GM12878 (cell line): ENCODE data around the gene BRD1. TPM values are rescaled to one million over a fixed set of nuclear protein-coding genes. Genes with fewer than 3 reads are reported as not detected.

ENCODE experiments used
- BCL11A ChIP-seq: IDR thresholded peaks from 2 replicates; pipeline ENCODE4 v1.6.1; 2011; ENCODE audit warnings: low read depth, low read length
- BMI1 ChIP-seq: fragments of 450-650 bp; IDR thresholded peaks from 2 replicates; pipeline ENCODE4 v1.6.1; 2016; ENCODE audit warnings: mild to moderate bottlenecking, moderate library complexity, borderline replicate concordance
- EP300 ChIP-seq, 2 experiments: fragments of 150-350 bp in 1 of 2; IDR thresholded peaks; 2 replicates each; pipeline ENCODE4 v1.6.1; 2011 to 2012; ENCODE audit warnings: low read depth in 2 of 2, low read length in 2 of 2, borderline replicate concordance in 1 of 2, improper control_type of control experiment in 1 of 2, inconsistent platforms in 1 of 2; ENCODE audit not compliant: control insufficient read depth in 1 of 2
- ETV6 ChIP-seq, 2 experiments: fragments of 450-650 bp in 1 of 2; IDR thresholded peaks in 1 of 2; conservative IDR thresholded peaks in 1 of 2; 2 replicates each; pipeline ENCODE4 v1.6.1; 2014; ENCODE audit warnings: antibody characterized with exemption in 1 of 2, borderline replicate concordance in 1 of 2, low read depth in 1 of 2, mild to moderate bottlenecking in 1 of 2, moderate library complexity in 1 of 2
- FOXM1 ChIP-seq: IDR thresholded peaks from 2 replicates; pipeline ENCODE4 v1.6.1; 2012; ENCODE audit warnings: low read depth, mild to moderate bottlenecking, inconsistent platforms, low read length, moderate library complexity
- JUND ChIP-seq: IDR thresholded peaks from 2 replicates; pipeline ENCODE4 v1.6.1; 2012; ENCODE audit warnings: low read depth, mild to moderate bottlenecking, low read length, improper control_type of control experiment, moderate library complexity
- MEF2B ChIP-seq: fragments of 450-650 bp; IDR thresholded peaks from 2 replicates; pipeline ENCODE4 v1.6.1; 2018; ENCODE audit warnings: mild to moderate bottlenecking, moderate library complexity; ENCODE audit not compliant: partially characterized antibody, poor library complexity, severe bottlenecking
- MTA2 ChIP-seq: fragments of 450-650 bp; IDR thresholded peaks from 2 replicates; pipeline ENCODE4 v1.6.1; 2016; ENCODE audit warnings: low read depth, mild to moderate bottlenecking, moderate library complexity
- NFYB ChIP-seq: IDR thresholded peaks from 2 replicates; pipeline ENCODE4 v1.6.1; 2011; ENCODE audit warnings: low read depth, mild to moderate bottlenecking, low read length, improper control_type of control experiment, moderate library complexity; ENCODE audit not compliant: insufficient read depth
- NRF1 ChIP-seq: conservative IDR thresholded peaks from 2 replicates; pipeline ENCODE4 v1.6.1; 2011; ENCODE audit warnings: mild to moderate bottlenecking, low read depth, low read length, improper control_type of control experiment
- POLR2A ChIP-seq: IDR thresholded peaks from 2 replicates; pipeline ENCODE4 v1.6.1; 2011; ENCODE audit warnings: low read depth, mild to moderate bottlenecking, low read length
- RUNX3 ChIP-seq: IDR thresholded peaks from 2 replicates; pipeline ENCODE4 v1.6.1; 2012; ENCODE audit warnings: low read length, inconsistent platforms
- SMAD1 ChIP-seq: fragments of 450-650 bp; IDR thresholded peaks from 2 replicates; pipeline ENCODE4 v1.6.1; 2018; ENCODE audit warnings: mild to moderate bottlenecking, low read depth; ENCODE audit not compliant: partially characterized antibody
- SMARCA5 ChIP-seq: fragments of 450-650 bp; IDR thresholded peaks from 2 replicates; pipeline ENCODE4 v1.6.1; 2017; ENCODE audit warnings: mild to moderate bottlenecking
- SMC3 ChIP-seq: IDR thresholded peaks from 2 replicates; pipeline ENCODE4 v1.6.1; 2011; ENCODE audit warnings: low read length, improper control_type of control experiment, borderline replicate concordance
- STAT1 ChIP-seq: fragments of 450-650 bp; conservative IDR thresholded peaks from 2 replicates; pipeline ENCODE4 v1.6.1; 2014; ENCODE audit warnings: antibody characterized with exemption, mild to moderate bottlenecking
- STAT3 ChIP-seq: IDR thresholded peaks from 2 replicates; pipeline ENCODE4 v1.6.1; 2011; ENCODE audit warnings: low read depth, low read length, improper control_type of control experiment
- TCF7 ChIP-seq: IDR thresholded peaks from 2 replicates; pipeline ENCODE4 v1.6.1; 2014; ENCODE audit warnings: antibody characterized with exemption, borderline replicate concordance
- polyA plus RNA-seq, 11 experiments: library from polyadenylated mRNA; depleted of rRNA in 4 of 11; unstranded in 6 of 11; stranded (reverse) in 5 of 11; fragments of >200 nt; fragmentation: Nextera tagmentation in 4 of 11; fragmentation: Illumina TruSeq in 1 of 11; extraction: Ambion mirVana in 4 of 11; extraction: Trizol in 1 of 11; gene quantifications; 1 replicate in 1 of 11; 2 replicates in 10 of 11; pipeline versions ENCODE4 v1.2.1 to v1.2.3, GENCODE V29; 2011 to 2016; ENCODE audit warnings: inconsistent platforms in 2 of 11, missing spikeins in 2 of 11, low read depth in 1 of 11
- total RNA-seq, 4 experiments: library from RNA; depleted of rRNA in 3 of 4; stranded (reverse); fragments of >200 nt in 3 of 4; fragmentation: Illumina TruSeq in 1 of 4; extraction: Trizol in 1 of 4; gene quantifications; 2 replicates each; pipeline versions ENCODE4 v1.2.1 to v1.2.3, GENCODE V29; 2013 to 2021
- TF ChIP-seq, protein P1 (sequence below): IDR thresholded peaks from 2 replicates; pipeline ENCODE4 v1.6.1; 2011; ENCODE audit warnings: borderline replicate concordance, low read depth, mild to moderate bottlenecking, moderate library complexity, low read length; ENCODE audit not compliant: insufficient read depth, poor library complexity, severe bottlenecking
- TF ChIP-seq, protein P2 (sequence below): fragments of 450-650 bp; conservative IDR thresholded peaks from 2 replicates; pipeline ENCODE4 v1.6.1; 2017; ENCODE audit warnings: mild to moderate bottlenecking, moderate library complexity
- TF ChIP-seq, protein P3 (sequence below): IDR thresholded peaks from 2 replicates; pipeline ENCODE4 v1.6.1; 2011; ENCODE audit warnings: low read depth, mild to moderate bottlenecking, low read length, moderate library complexity, borderline replicate concordance; ENCODE audit errors: extremely low read depth
- TF ChIP-seq, protein P4 (sequence below): fragments of 450-650 bp; IDR thresholded peaks from 2 replicates; pipeline ENCODE4 v1.6.1; 2018; ENCODE audit warnings: borderline replicate concordance, mild to moderate bottlenecking; ENCODE audit not compliant: partially characterized antibody

The BRD1 gene
- total and polyA plus RNA-seq, 10 of the 15 experiments (the other 5 are each of a cell fraction or from before 2014, with no cell fraction given): 0.90 to 26.4 (median 7.1) TPM

DNA sequence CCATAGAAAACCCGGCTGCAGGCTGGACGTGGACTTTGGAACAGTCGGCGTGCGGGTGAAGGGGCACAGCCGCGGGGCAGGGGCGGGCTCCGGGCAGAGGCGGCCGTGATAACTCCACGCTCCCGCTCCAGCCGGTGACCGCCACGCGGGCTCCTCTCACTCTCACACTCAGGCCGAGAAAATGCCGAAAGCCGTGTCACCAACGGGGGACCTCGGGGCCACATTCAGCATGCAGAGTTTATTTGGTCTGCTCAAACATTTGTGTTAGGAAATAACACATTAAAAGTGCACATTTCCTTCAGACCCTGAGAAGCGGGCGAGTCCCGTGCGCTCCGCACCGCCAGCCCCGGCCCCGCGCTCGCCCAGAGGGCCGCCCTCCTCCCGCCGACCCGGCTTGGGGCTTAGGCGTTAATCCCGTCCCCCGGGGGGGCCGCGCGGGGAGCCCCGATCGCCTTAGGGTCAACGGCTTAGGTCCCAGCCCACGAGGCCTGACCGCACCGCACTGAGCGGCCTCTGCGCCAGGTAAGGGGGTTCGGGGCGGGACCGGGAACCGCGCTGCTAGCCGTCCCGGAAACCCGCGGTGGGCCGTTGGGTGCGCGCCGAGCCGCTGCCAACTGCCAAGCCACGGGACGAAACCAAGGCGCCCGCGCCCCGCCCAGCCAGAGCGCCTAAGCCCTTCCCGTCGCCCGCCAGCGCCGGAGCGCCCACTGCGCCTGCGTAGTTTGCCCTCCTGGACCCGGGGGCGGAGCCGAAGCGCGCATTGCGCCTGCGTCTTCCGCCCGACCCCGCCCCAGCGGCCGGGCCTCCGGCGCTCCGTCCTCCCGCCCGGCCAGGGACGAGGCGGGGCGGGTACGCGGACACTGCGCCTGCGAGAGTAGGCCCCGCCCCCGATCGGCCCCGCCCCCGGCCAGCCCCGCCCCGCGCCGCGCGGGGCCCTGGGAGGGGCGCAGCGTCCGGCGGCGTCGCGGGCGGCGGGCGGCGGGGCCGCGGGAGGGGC is 25.5 kb upstream of the BRD1 start, which contains the start of gene ZBED4 (continued):
- TF ChIP-seq, protein P1, sequence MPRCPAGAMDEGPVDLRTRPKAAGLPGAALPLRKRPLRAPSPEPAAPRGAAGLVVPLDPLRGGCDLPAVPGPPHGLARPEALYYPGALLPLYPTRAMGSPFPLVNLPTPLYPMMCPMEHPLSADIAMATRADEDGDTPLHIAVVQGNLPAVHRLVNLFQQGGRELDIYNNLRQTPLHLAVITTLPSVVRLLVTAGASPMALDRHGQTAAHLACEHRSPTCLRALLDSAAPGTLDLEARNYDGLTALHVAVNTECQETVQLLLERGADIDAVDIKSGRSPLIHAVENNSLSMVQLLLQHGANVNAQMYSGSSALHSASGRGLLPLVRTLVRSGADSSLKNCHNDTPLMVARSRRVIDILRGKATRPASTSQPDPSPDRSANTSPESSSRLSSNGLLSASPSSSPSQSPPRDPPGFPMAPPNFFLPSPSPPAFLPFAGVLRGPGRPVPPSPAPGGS: peak; percentile 52
- no peak for TF ChIP-seq TCF7
- no peak for TF ChIP-seq BCL11A
- peak; percentile 94 for TF ChIP-seq POLR2A
- TF ChIP-seq FOXM1: no peak
- peak; percentile 39 for TF ChIP-seq MEF2B
- TF ChIP-seq NFYB: no peak
- no peak for TF ChIP-seq SMC3
- peak; percentile 57; the same call in 1 of the 2 replicates for TF ChIP-seq SMARCA5
- no peak for TF ChIP-seq JUND
- no peak for TF ChIP-seq ETV6 (conservative IDR thresholded peaks at IDR 0.05 in 1 of 2, IDR thresholded peaks at IDR 0.05 in 1 of 2; ENCODE audit: borderline replicate concordance in 1 of 2, low read depth in 1 of 2)
- peak; percentile 73 for TF ChIP-seq NRF1
- TF ChIP-seq, protein P2, sequence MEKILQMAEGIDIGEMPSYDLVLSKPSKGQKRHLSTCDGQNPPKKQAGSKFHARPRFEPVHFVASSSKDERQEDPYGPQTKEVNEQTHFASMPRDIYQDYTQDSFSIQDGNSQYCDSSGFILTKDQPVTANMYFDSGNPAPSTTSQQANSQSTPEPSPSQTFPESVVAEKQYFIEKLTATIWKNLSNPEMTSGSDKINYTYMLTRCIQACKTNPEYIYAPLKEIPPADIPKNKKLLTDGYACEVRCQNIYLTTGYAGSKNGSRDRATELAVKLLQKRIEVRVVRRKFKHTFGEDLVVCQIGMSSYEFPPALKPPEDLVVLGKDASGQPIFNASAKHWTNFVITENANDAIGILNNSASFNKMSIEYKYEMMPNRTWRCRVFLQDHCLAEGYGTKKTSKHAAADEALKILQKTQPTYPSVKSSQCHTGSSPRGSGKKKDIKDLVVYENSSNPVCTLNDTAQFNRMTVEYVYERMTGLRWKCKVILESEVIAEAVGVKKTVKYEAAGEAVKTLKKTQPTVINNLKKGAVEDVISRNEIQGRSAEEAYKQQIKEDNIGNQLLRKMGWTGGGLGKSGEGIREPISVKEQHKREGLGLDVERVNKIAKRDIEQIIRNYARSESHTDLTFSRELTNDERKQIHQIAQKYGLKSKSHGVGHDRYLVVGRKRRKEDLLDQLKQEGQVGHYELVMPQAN: peak; percentile 62; the same call in 1 of the 2 replicates
- TF ChIP-seq SMAD1: no peak
- no peak for TF ChIP-seq BMI1
- TF ChIP-seq EP300 (IDR thresholded peaks at IDR 0.05; ENCODE audit: borderline replicate concordance in 1 of 2, control insufficient read depth in 1 of 2, low read depth in 2 of 2, low read length in 2 of 2): peak in 1 of 2 experiments; percentile 61; a peak in 3 of 4 replicates
- TF ChIP-seq MTA2: 0 out of 2 replicates have a peak, but pooled peaks have one; percentile 7
- TF ChIP-seq STAT3: no peak
- peak; percentile 60 for TF ChIP-seq RUNX3
- TF ChIP-seq, protein P3, sequence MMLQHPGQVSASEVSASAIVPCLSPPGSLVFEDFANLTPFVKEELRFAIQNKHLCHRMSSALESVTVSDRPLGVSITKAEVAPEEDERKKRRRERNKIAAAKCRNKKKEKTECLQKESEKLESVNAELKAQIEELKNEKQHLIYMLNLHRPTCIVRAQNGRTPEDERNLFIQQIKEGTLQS: no peak
- TF ChIP-seq, protein P4, sequence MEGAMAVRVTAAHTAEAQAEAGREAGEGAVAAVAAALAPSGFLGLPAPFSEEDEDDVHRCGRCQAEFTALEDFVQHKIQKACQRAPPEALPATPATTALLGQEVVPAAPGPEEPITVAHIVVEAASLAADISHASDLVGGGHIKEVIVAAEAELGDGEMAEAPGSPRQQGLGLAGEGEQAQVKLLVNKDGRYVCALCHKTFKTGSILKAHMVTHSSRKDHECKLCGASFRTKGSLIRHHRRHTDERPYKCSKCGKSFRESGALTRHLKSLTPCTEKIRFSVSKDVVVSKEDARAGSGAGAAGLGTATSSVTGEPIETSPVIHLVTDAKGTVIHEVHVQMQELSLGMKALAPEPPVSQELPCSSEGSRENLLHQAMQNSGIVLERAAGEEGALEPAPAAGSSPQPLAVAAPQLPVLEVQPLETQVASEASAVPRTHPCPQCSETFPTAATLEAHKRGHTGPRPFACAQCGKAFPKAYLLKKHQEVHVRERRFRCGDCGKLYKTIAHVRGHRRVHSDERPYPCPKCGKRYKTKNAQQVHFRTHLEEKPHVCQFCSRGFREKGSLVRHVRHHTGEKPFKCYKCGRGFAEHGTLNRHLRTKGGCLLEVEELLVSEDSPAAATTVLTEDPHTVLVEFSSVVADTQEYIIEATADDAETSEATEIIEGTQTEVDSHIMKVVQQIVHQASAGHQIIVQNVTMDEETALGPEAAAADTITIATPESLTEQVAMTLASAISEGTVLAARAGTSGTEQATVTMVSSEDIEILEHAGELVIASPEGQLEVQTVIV: no peak
- 0 out of 2 replicates have a peak, but pooled peaks have one; percentile 56 for TF ChIP-seq STAT1
